ENCODE results near the gene ITGA3.

ITGA3 gene

DNA sequence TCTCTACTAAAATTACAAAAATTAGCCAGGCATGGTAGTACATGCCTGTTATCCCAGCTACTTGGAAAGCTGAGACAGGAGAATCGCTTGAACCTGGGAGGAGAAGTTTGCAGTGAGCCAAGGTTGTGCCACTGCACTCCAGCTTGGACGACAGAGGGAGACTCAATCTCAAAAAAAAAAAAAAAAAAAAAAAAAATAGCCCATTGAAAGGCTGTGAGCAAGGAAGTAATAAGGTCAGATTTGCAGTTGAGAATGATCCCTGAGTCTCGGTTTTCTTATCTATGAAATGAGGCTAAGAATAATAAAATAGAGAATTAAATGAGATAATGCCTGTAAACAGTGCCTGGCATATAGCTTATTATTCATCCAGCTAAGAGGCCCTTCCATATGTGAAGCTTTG lies 37.9 kb downstream of the ITGA3 start:
- Histone ChIP-seq H3K27me3 (ENCODE audit: insufficient read depth, low read depth, severe bottlenecking) (no peaks in the 10 kb centered on the region), H3K36me3 (peaks cover 15% of the 10 kb centered on the region), H3K27ac (0 out of 2 replicates have a peak overlapping the region, but pooled peaks have one; percentile 3), H3K9me3 (ENCODE audit: severe bottlenecking) (no peaks in the 10 kb centered on the region), H3K4me3 (ENCODE audit: low read depth, low read length) (no peak overlapping the region)
- TF ChIP-seq, protein P1, sequence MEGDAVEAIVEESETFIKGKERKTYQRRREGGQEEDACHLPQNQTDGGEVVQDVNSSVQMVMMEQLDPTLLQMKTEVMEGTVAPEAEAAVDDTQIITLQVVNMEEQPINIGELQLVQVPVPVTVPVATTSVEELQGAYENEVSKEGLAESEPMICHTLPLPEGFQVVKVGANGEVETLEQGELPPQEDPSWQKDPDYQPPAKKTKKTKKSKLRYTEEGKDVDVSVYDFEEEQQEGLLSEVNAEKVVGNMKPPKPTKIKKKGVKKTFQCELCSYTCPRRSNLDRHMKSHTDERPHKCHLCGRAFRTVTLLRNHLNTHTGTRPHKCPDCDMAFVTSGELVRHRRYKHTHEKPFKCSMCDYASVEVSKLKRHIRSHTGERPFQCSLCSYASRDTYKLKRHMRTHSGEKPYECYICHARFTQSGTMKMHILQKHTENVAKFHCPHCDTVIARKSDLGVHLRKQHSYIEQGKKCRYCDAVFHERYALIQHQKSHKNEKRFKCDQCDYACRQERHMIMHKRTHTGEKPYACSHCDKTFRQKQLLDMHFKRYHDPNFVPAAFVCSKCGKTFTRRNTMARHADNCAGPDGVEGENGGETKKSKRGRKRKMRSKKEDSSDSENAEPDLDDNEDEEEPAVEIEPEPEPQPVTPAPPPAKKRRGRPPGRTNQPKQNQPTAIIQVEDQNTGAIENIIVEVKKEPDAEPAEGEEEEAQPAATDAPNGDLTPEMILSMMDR (IDR thresholded peaks at IDR 0.05; ENCODE audit: low read depth, low read length) = no peak
- DNase-seq = no peak

DNA sequence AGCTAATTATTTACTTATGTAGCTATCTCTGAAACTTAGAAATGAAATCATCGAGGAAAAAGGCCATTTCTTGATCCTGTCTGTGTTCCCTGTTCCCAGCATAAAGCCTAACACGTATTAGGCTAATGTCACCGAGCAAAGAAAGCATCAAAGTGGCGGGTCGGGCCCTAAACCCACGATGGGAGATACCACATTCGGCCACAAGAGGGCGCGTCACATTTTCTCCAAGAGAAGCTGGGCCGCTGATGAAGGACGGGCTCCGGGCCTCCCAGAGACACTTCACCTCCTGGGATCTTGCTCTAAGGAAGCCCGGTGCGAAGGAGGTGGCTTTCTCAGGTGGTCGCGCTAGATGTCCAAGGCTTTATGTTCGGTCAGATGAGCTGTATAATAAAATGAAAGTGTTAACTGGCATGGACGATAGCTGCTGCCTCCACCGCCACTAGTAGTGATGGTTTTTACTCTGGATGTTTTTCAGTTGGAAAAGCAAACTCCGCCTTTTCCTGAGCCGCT lies 38.4 kb downstream of the ITGA3 start:
- Histone ChIP-seq H3K36me3 (peaks cover 15% of the 10 kb centered on the region), H3K9me3 (ENCODE audit: severe bottlenecking) (no peaks in the 10 kb centered on the region), H3K27ac (peak overlapping the region; percentile 14), H3K27me3 (ENCODE audit: insufficient read depth, low read depth, severe bottlenecking) (no peaks in the 10 kb centered on the region), H3K4me3 (ENCODE audit: low read depth, low read length) (peak overlapping the region; percentile 90)
- TF ChIP-seq, protein P1 (IDR thresholded peaks at IDR 0.05; ENCODE audit: low read depth, low read length) = peak; percentile 91
- DNase-seq = peak; percentile 95

- Histone ChIP-seq H3K36me3 (peaks cover 15% of the 10 kb centered on the region), H3K9me3 (ENCODE audit: severe bottlenecking) (no peaks in the 10 kb centered on the region), H3K27me3 (ENCODE audit: insufficient read depth, low read depth, severe bottlenecking) (no peaks in the 10 kb centered on the region), H3K4me3 (ENCODE audit: low read depth, low read length) (peak within 1 kb of the TSS; percentile 90), H3K27ac (peak within 1 kb of the TSS; percentile 64)
- TF ChIP-seq, protein P1 (IDR thresholded peaks at IDR 0.05; ENCODE audit: low read depth, low read length) = no peak
- DNase-seq = peak; percentile 98
Measured at GRCh38 chr17:50094753-50095619, 39.1 kb downstream of the ITGA3 start, which contains the start of gene PDK2. Gene PDK2, plus strand, starts transcription at chr17:50095351. Its CDS starts 85 bp downstream, at chr17:50095436.

GRCh38 chr17:50095626-50096037 lies 39.7 kb downstream of the ITGA3 start:
- peak overlapping the region; percentile 90 for H3K4me3 ChIP-seq (ENCODE audit: low read depth, low read length)
- TF ChIP-seq, protein P1 (IDR thresholded peaks at IDR 0.05; ENCODE audit: low read depth, low read length) = no peak

DNA sequence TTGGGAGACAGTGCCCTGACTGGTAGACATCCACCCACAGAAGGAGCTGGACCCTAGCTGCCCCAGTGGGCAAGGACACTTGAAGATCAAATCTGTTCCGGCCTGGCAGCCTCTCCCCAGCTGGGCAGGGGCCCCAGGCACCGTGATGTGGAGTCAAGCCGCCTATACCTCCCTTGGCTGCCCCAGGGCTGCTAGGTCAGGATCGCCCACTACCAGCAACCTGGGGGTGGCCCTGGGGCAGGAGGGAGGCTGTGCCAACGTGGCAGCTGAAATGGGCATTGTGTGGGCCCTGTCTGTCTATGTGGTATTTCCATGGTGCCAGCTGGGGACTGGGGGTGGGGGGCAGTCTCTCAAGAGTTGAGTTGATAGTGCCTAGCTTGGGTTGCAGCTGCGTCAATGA lies 40.2 kb downstream of the ITGA3 start:
- H3K27me3 ChIP-seq (ENCODE audit: insufficient read depth, low read depth, severe bottlenecking) = no peaks in the 10 kb centered on the region
- no peak for DNase-seq
- peak overlapping the region; percentile 90 for H3K4me3 ChIP-seq (ENCODE audit: low read depth, low read length)
- TF ChIP-seq, protein P1 (IDR thresholded peaks at IDR 0.05; ENCODE audit: low read depth, low read length) = no peak
- no peak overlapping the region for H3K27ac ChIP-seq
- H3K9me3 ChIP-seq (ENCODE audit: severe bottlenecking) = no peaks in the 10 kb centered on the region
- H3K36me3 ChIP-seq = peaks cover 18% of the 10 kb centered on the region

More at GRCh38 chr17:50095626-50096037, 39.7 kb downstream of the ITGA3 start:
- Histone ChIP-seq H3K9me3 (ENCODE audit: severe bottlenecking) (no peaks in the 10 kb centered on the region), H3K27ac (peak overlapping the region; percentile 64), H3K36me3 (peaks cover 17% of the 10 kb centered on the region), H3K27me3 (ENCODE audit: insufficient read depth, low read depth, severe bottlenecking) (no peaks in the 10 kb centered on the region)
- DNase-seq = no peak

Measured in WERI-Rb-1 (cell line).